Neural crest cell (in vitro differentiated cells): ENCODE results near the gene TP73. TPM values are rescaled to one million over a fixed set of nuclear protein-coding genes. Genes with fewer than 3 reads are reported as not detected.

Experiments
- DNase-seq: peaks from one replicate; pipeline ENCODE4 v3.0.0; 2021; ENCODE audit warnings: low read depth, mixed read lengths, low spot score
- H3K27ac Mint-ChIP-seq: one replicate; pipeline ENCODE4 v1.8.0; 2021; ENCODE audit warnings: mild to moderate bottlenecking, mixed read lengths; ENCODE audit not compliant: unreplicated experiment
- H3K27me3 Mint-ChIP-seq: 2 replicates; pipeline ENCODE4 v1.8.0; 2021; ENCODE audit warnings: low read depth, mild to moderate bottlenecking, mixed read lengths
- H3K36me3 Mint-ChIP-seq: 2 replicates; pipeline ENCODE4 v1.8.0; 2021; ENCODE audit warnings: low read depth, mild to moderate bottlenecking, mixed read lengths
- H3K4me1 Mint-ChIP-seq: 2 replicates; pipeline ENCODE4 v1.8.0; 2021; ENCODE audit warnings: mixed read lengths
- H3K4me3 Mint-ChIP-seq: one replicate; pipeline ENCODE4 v1.8.0; 2021; ENCODE audit warnings: mild to moderate bottlenecking, mixed read lengths
- H3K9me3 Mint-ChIP-seq: 2 replicates; pipeline ENCODE4 v1.8.0; 2021; ENCODE audit warnings: mixed read lengths
- CTCF ChIP-seq: fragments of 200-600 bp; sonication (generic); conservative IDR thresholded peaks from 2 replicates; pipeline ENCODE4 v1.5.0; 2021; ENCODE audit warnings: antibody characterized with exemption, mild to moderate bottlenecking
- total RNA-seq: library from RNA; stranded (reverse); gene quantifications from 2 replicates; pipeline ENCODE4 v1.2.1, GENCODE V29; 2021

Gene TP73
- total RNA-seq, 1 donor from 2014 or later = 1.5 TPM

- no peak overlapping the region for H3K27ac Mint-ChIP-seq
- H3K9me3 Mint-ChIP-seq = no peaks in the 10 kb centered on the region
- no peak for DNase-seq
- peaks cover 5% of the 10 kb centered on the region for H3K4me1 Mint-ChIP-seq
- no peak for TF ChIP-seq CTCF
- H3K27me3 Mint-ChIP-seq = peaks cover 8% of the 10 kb centered on the region
- no peak overlapping the region for H3K4me3 Mint-ChIP-seq
- H3K36me3 Mint-ChIP-seq = no peaks in the 10 kb centered on the region
Measured at GRCh38 chr1:3680488-3681230, 28.3 kb downstream of the TP73 start.

- H3K27me3 Mint-ChIP-seq = peaks cover 8% of the 10 kb centered on the region
- TF ChIP-seq CTCF = no peak
- H3K36me3 Mint-ChIP-seq = no peaks in the 10 kb centered on the region
- no peak for DNase-seq
- H3K9me3 Mint-ChIP-seq = no peaks in the 10 kb centered on the region
- H3K27ac Mint-ChIP-seq = no peak overlapping the region
- no peak overlapping the region for H3K4me3 Mint-ChIP-seq
- peaks cover 5% of the 10 kb centered on the region for H3K4me1 Mint-ChIP-seq
Measured at GRCh38 chr1:3681231-3681897, 29.0 kb downstream of the TP73 start.

- DNase-seq = no peak
- H3K27ac Mint-ChIP-seq = no peak overlapping the region
- no peaks in the 10 kb centered on the region for H3K9me3 Mint-ChIP-seq
- peaks cover 8% of the 10 kb centered on the region for H3K27me3 Mint-ChIP-seq
- H3K36me3 Mint-ChIP-seq = no peaks in the 10 kb centered on the region
- TF ChIP-seq CTCF = no peak
- H3K4me3 Mint-ChIP-seq = no peak overlapping the region
- peaks cover 5% of the 10 kb centered on the region for H3K4me1 Mint-ChIP-seq
Measured at GRCh38 chr1:3681898-3682806, 29.8 kb downstream of the TP73 start.

GRCh38 chr1:3683197-3683596 is 30.9 kb downstream of the TP73 start:
- no peak for TF ChIP-seq CTCF
- Mint-ChIP-seq H3K4me1 (peaks cover 5% of the 10 kb centered on the region), H3K9me3 (no peaks in the 10 kb centered on the region), H3K4me3 (no peak overlapping the region), H3K27me3 (peaks cover 8% of the 10 kb centered on the region), H3K27ac (no peak overlapping the region), H3K36me3 (no peaks in the 10 kb centered on the region)
- no peak for DNase-seq

- Mint-ChIP-seq H3K4me1 (peaks cover 5% of the 10 kb centered on the region), H3K27ac (no peak overlapping the region), H3K27me3 (peaks cover 11% of the 10 kb centered on the region), H3K36me3 (no peaks in the 10 kb centered on the region), H3K4me3 (no peak overlapping the region), H3K9me3 (no peaks in the 10 kb centered on the region)
- TF ChIP-seq CTCF = no peak
- DNase-seq = peak; percentile 49
Measured at GRCh38 chr1:3683992-3684391, 31.7 kb downstream of the TP73 start.
